Measurements from ENCODE around the gene SND1.
"Not testable (repeated sequence)": the region's sequence is repeated elsewhere in the genome, so short reads cannot be mapped to it uniquely, and the experiment has no call there.

Gene SND1

GRCh38 chr7:127899411-127899810, 247.4 kb downstream of the SND1 start:
- Mint-ChIP-seq H3K27me3 (ENCODE audit: low read depth) (no peaks in the 10 kb centered on the region), H3K27ac (no peak overlapping the region), H3K4me1 (ENCODE audit: low read depth) (peaks cover 13% of the 10 kb centered on the region), H3K4me3 (no peak overlapping the region), H3K36me3 (ENCODE audit: low read depth) (peaks cover 6% of the 10 kb centered on the region), H3K9me3 (no peaks in the 10 kb centered on the region)
- no peak for DNase-seq (ENCODE audit: low spot score)

- H3K9me3 Mint-ChIP-seq, result no peaks in the 10 kb centered on the region
- H3K27ac Mint-ChIP-seq, result no peak overlapping the region
- H3K27me3 Mint-ChIP-seq (ENCODE audit: low read depth), result no peaks in the 10 kb centered on the region
- DNase-seq (ENCODE audit: low spot score), result no peak
- no peak overlapping the region for H3K4me3 Mint-ChIP-seq
- peaks cover 18% of the 10 kb centered on the region for H3K4me1 Mint-ChIP-seq (ENCODE audit: low read depth)
- H3K36me3 Mint-ChIP-seq (ENCODE audit: low read depth), result peaks cover 8% of the 10 kb centered on the region
Measured at GRCh38 chr7:127900141-127900540, 248.1 kb downstream of the SND1 start.

GRCh38 chr7:127900732-127901685, 249.0 kb downstream of the SND1 start:
- Mint-ChIP-seq H3K27me3 (ENCODE audit: low read depth) (no peaks in the 10 kb centered on the region), H3K4me3 (no peak overlapping the region), H3K36me3 (ENCODE audit: low read depth) (peaks cover 11% of the 10 kb centered on the region), H3K9me3 (no peaks in the 10 kb centered on the region), H3K27ac (no peak overlapping the region), H3K4me1 (ENCODE audit: low read depth) (peaks cover 26% of the 10 kb centered on the region)
- no peak for DNase-seq (ENCODE audit: low spot score)

GRCh38 chr7:127901895-127902703, 250.1 kb downstream of the SND1 start:
- no peaks in the 10 kb centered on the region for H3K9me3 Mint-ChIP-seq
- no peak for DNase-seq (ENCODE audit: low spot score)
- H3K4me3 Mint-ChIP-seq, result no peak overlapping the region
- H3K36me3 Mint-ChIP-seq (ENCODE audit: low read depth), result peaks cover 13% of the 10 kb centered on the region
- peaks cover 32% of the 10 kb centered on the region for H3K4me1 Mint-ChIP-seq (ENCODE audit: low read depth)
- no peaks in the 10 kb centered on the region for H3K27me3 Mint-ChIP-seq (ENCODE audit: low read depth)
- H3K27ac Mint-ChIP-seq, result no peak overlapping the region

- not testable (repeated sequence) for DNase-seq (ENCODE audit: low spot score); H3K4me3 Mint-ChIP-seq; H3K27ac Mint-ChIP-seq; H3K27me3 Mint-ChIP-seq (ENCODE audit: low read depth); H3K9me3 Mint-ChIP-seq
- H3K36me3 Mint-ChIP-seq (ENCODE audit: low read depth), result peaks cover 20% of the 10 kb centered on the region
- H3K4me1 Mint-ChIP-seq (ENCODE audit: low read depth), result peaks cover 38% of the 10 kb centered on the region
Measured at GRCh38 chr7:127902753-127903152, 250.8 kb downstream of the SND1 start.

- no peaks in the 10 kb centered on the region for H3K9me3 Mint-ChIP-seq
- DNase-seq (ENCODE audit: low spot score), result no peak
- no peaks in the 10 kb centered on the region for H3K27me3 Mint-ChIP-seq (ENCODE audit: low read depth)
- H3K27ac Mint-ChIP-seq, result peak overlapping the region; percentile 20
- H3K4me1 Mint-ChIP-seq (ENCODE audit: low read depth), result peaks cover 45% of the 10 kb centered on the region
- H3K4me3 Mint-ChIP-seq, result no peak overlapping the region
- H3K36me3 Mint-ChIP-seq (ENCODE audit: low read depth), result peaks cover 23% of the 10 kb centered on the region
Measured at GRCh38 chr7:127903892-127904669, 252.1 kb downstream of the SND1 start.

GRCh38 chr7:127904670-127904985, 252.6 kb downstream of the SND1 start:
- no peaks in the 10 kb centered on the region for H3K27me3 Mint-ChIP-seq (ENCODE audit: low read depth)
- no peak for DNase-seq (ENCODE audit: low spot score)
- H3K27ac Mint-ChIP-seq, result peak overlapping the region; percentile 20
- H3K4me3 Mint-ChIP-seq, result no peak overlapping the region
- peaks cover 42% of the 10 kb centered on the region for H3K4me1 Mint-ChIP-seq (ENCODE audit: low read depth)
- no peaks in the 10 kb centered on the region for H3K9me3 Mint-ChIP-seq
- peaks cover 20% of the 10 kb centered on the region for H3K36me3 Mint-ChIP-seq (ENCODE audit: low read depth)

- Mint-ChIP-seq H3K4me1 (ENCODE audit: low read depth) (peaks cover 40% of the 10 kb centered on the region), H3K27ac (no peak overlapping the region), H3K4me3 (no peak overlapping the region), H3K27me3 (ENCODE audit: low read depth) (no peaks in the 10 kb centered on the region), H3K9me3 (no peaks in the 10 kb centered on the region), H3K36me3 (ENCODE audit: low read depth) (peaks cover 22% of the 10 kb centered on the region)
- no peak for DNase-seq (ENCODE audit: low spot score)
Measured at GRCh38 chr7:127905021-127905420, 253.0 kb downstream of the SND1 start.

GRCh38 chr7:127905491-127906330, 253.7 kb downstream of the SND1 start:
- Mint-ChIP-seq H3K27me3 (ENCODE audit: low read depth) (no peaks in the 10 kb centered on the region), H3K36me3 (ENCODE audit: low read depth) (peaks cover 22% of the 10 kb centered on the region), H3K9me3 (no peaks in the 10 kb centered on the region), H3K4me1 (ENCODE audit: low read depth) (peaks cover 38% of the 10 kb centered on the region), H3K27ac (no peak overlapping the region), H3K4me3 (no peak overlapping the region)
- peak; percentile 20 for DNase-seq (ENCODE audit: low spot score)

GRCh38 chr7:127907110-127908040, 255.4 kb downstream of the SND1 start:
- H3K4me1 Mint-ChIP-seq (ENCODE audit: low read depth), result peaks cover 33% of the 10 kb centered on the region
- no peak overlapping the region for H3K4me3 Mint-ChIP-seq
- no peak for DNase-seq (ENCODE audit: low spot score)
- H3K36me3 Mint-ChIP-seq (ENCODE audit: low read depth), result peaks cover 27% of the 10 kb centered on the region
- H3K9me3 Mint-ChIP-seq, result no peaks in the 10 kb centered on the region
- no peaks in the 10 kb centered on the region for H3K27me3 Mint-ChIP-seq (ENCODE audit: low read depth)
- H3K27ac Mint-ChIP-seq, result no peak overlapping the region

- Mint-ChIP-seq H3K4me3 (no peak overlapping the region), H3K36me3 (ENCODE audit: low read depth) (peaks cover 29% of the 10 kb centered on the region), H3K27me3 (ENCODE audit: low read depth) (no peaks in the 10 kb centered on the region), H3K9me3 (no peaks in the 10 kb centered on the region), H3K27ac (no peak overlapping the region), H3K4me1 (ENCODE audit: low read depth) (peaks cover 33% of the 10 kb centered on the region)
- DNase-seq (ENCODE audit: low spot score), result no peak
Measured at GRCh38 chr7:127908430-127909258, 256.6 kb downstream of the SND1 start.
